SK-N-SH treated with all-trans-retinoic acid at 6 μM for 48 hours (cell line): Measurements from ENCODE around the gene CEP350.

Source experiments
- ATAC-seq: fragments of 200-7000 bp; cut with Tn5 transposase; 3 replicates; pipeline ENCODE4 v1.9.1; 2020; ENCODE audit warnings: mild to moderate bottlenecking, moderate library complexity
- CSDC2 ChIP-seq: fragments of 250-450 bp; sonication (Bioruptor Pico); IDR thresholded peaks from 2 replicates; pipeline ENCODE4 v1.5.0; 2020; ENCODE audit warnings: mild to moderate bottlenecking, moderate library complexity
- CSRNP3 ChIP-seq: fragments of 250-450 bp; sonication (Bioruptor Pico); IDR thresholded peaks from 2 replicates; pipeline ENCODE4 v1.5.1; 2021; ENCODE audit warnings: mild to moderate bottlenecking, moderate library complexity
- ESRRG ChIP-seq: fragments of 250-450 bp; sonication (Bioruptor Pico); IDR thresholded peaks from 2 replicates; pipeline ENCODE4 v1.6.1; 2021; ENCODE audit warnings: mild to moderate bottlenecking
- GLIS3 ChIP-seq: fragments of 250-450 bp; sonication (Bioruptor Pico); IDR thresholded peaks from 2 replicates; pipeline ENCODE4 v1.5.0; 2020; ENCODE audit warnings: mild to moderate bottlenecking, moderate library complexity
- OSR1 ChIP-seq: fragments of 250-450 bp; sonication (Bioruptor Pico); IDR thresholded peaks from 2 replicates; pipeline ENCODE4 v1.8.0; 2022; ENCODE audit warnings: moderate library complexity, mild to moderate bottlenecking, inconsistent platforms
- PATZ1 ChIP-seq: fragments of 250-450 bp; sonication (Bioruptor Pico); IDR thresholded peaks from 2 replicates; pipeline ENCODE4 v1.8.0; 2020; ENCODE audit warnings: mild to moderate bottlenecking, moderate library complexity, borderline replicate concordance
- PPARA ChIP-seq: fragments of 250-450 bp; sonication (Bioruptor Pico); IDR thresholded peaks from 2 replicates; pipeline ENCODE4 v1.5.0; 2020; ENCODE audit warnings: mild to moderate bottlenecking, borderline replicate concordance
- TOX ChIP-seq: fragments of 250-450 bp; sonication (Bioruptor Pico); IDR thresholded peaks from 2 replicates; pipeline ENCODE4 v1.8.0; 2021; ENCODE audit warnings: mild to moderate bottlenecking, moderate library complexity, borderline replicate concordance
- TSHZ2 ChIP-seq: fragments of 250-450 bp; sonication (Bioruptor Pico); IDR thresholded peaks from 2 replicates; pipeline ENCODE4 v1.5.0; 2020; ENCODE audit warnings: mild to moderate bottlenecking, moderate library complexity
- ZFP3 ChIP-seq: fragments of 250-450 bp; sonication (Bioruptor Pico); IDR thresholded peaks from 2 replicates; pipeline ENCODE4 v1.5.0; 2020; ENCODE audit warnings: mild to moderate bottlenecking, moderate library complexity
- ZFP30 ChIP-seq: fragments of 450-650 bp; formaldehyde crosslinking; IDR thresholded peaks from 2 replicates; pipeline ENCODE4 v1.5.0; 2022; ENCODE audit warnings: mild to moderate bottlenecking, moderate library complexity
- ZNF565 ChIP-seq: fragments of 450-650 bp; formaldehyde crosslinking; conservative IDR thresholded peaks from 2 replicates; pipeline ENCODE4 v1.5.0; 2020; ENCODE audit warnings: low read depth, mild to moderate bottlenecking, moderate library complexity

CEP350 gene

GRCh38 chr1:180154003-180154324, 199.4 kb downstream of the CEP350 start:
- no peak for TF ChIP-seq TSHZ2 (CRISPR knock-in tag)
- ATAC-seq = no peak; the same call in 2 of the 3 replicates

- ATAC-seq = peak; percentile 77
- TF ChIP-seq ZFP3 (CRISPR knock-in tag) = peak; percentile 84
- TF ChIP-seq ZNF565 (CRISPR knock-in tag) = no peak
- no peak for TF ChIP-seq CSDC2 (CRISPR knock-in tag)
- TF ChIP-seq PPARA (CRISPR knock-in tag) = no peak
- TF ChIP-seq TOX (CRISPR knock-in tag) = no peak
- no peak for TF ChIP-seq TSHZ2 (CRISPR knock-in tag)
These were observed 199.9 kb downstream of the CEP350 start, which contains the start of gene QSOX1 for GRCh38 chr1:180154325-180155181. QSOX1 (plus strand) TSS chr1:180154869; CDS start chr1:180154908, 39 bp downstream.

GRCh38 chr1:180155182-180155682, 200.6 kb downstream of the CEP350 start:
- TF ChIP-seq PATZ1 (CRISPR knock-in tag) (no peak), OSR1 (no peak), CSRNP3 (CRISPR knock-in tag) (no peak), ESRRG (CRISPR knock-in tag) (no peak), ZFP30 (CRISPR knock-in tag) (no peak)
- peak; percentile 39 for ATAC-seq

- no peak for TF ChIP-seq GLIS3
- no peak for TF ChIP-seq OSR1
- no peak for TF ChIP-seq TSHZ2 (CRISPR knock-in tag)
- ATAC-seq = no peak
These were observed 201.6 kb downstream of the CEP350 start for GRCh38 chr1:180156201-180156600.
